Naive thymus-derived CD8-positive, alpha-beta T cell (primary cell): ENCODE results near the gene PCDHGB6. TPM values are rescaled to one million over a fixed set of nuclear protein-coding genes. Genes with fewer than 3 reads are reported as not detected.

Experiments
- polyA plus RNA-seq, 3 donors: library from polyadenylated mRNA; unstranded; fragments of 300-500 nt; fragmentation: Illumina TruSeq; gene quantifications; one replicate each; pipeline ENCODE4 v1.2.3, GENCODE V29; 2021
- total RNA-seq, 8 experiments: library from RNA in 2 of 8; stranded (reverse) in 2 of 8; gene quantifications; one replicate each; pipeline ENCODE4 v1.2.3 and lab custom pipeline; 2021 to 2026

The PCDHGB6 gene
- total and polyA plus RNA-seq, 5 experiments from 2014 or later, result 0.13 to 0.30 (median 0.21) TPM; not detected in 2

Other genes with a start within 250 kb of the PCDHGB6 start
Only the 30 nearest of the 37 such genes appear.
- not detected for gene PCDHB10, start 215.7 kb upstream of the PCDHGB6 start, total RNA-seq
- gene PCDHB10, start 215.7 kb upstream of the PCDHGB6 start, polyA plus RNA-seq, result not detected
- not detected for gene PCDHB11, start 208.4 kb upstream of the PCDHGB6 start, total RNA-seq
- gene PCDHB11, start 208.4 kb upstream of the PCDHGB6 start, polyA plus RNA-seq, result not detected
- gene PCDHB12, start 199.3 kb upstream of the PCDHGB6 start, total RNA-seq, result not detected
- gene PCDHB12, start 199.3 kb upstream of the PCDHGB6 start, polyA plus RNA-seq, result not detected
- not detected for gene PCDHB13, start 194.1 kb upstream of the PCDHGB6 start, total RNA-seq
- not detected for gene PCDHB13, start 194.1 kb upstream of the PCDHGB6 start, polyA plus RNA-seq
- not detected for gene PCDHB14, start 184.7 kb upstream of the PCDHGB6 start, total RNA-seq
- not detected for gene PCDHB14, start 184.7 kb upstream of the PCDHGB6 start, polyA plus RNA-seq
- gene PCDHB15, start 162.6 kb upstream of the PCDHGB6 start, total RNA-seq, result not detected
- gene PCDHB15, start 162.6 kb upstream of the PCDHGB6 start, polyA plus RNA-seq, result not detected
- gene SLC25A2, start 104.0 kb upstream of the PCDHGB6 start, total RNA-seq, result 1 to 10 TPM; 2.1 to 2.5 TPM
- not detected for gene SLC25A2, start 104.0 kb upstream of the PCDHGB6 start, polyA plus RNA-seq
- gene TAF7, start 87.2 kb upstream of the PCDHGB6 start, total RNA-seq, result 100 to 1,000 TPM; 139 to 141 TPM
- gene TAF7, start 87.2 kb upstream of the PCDHGB6 start, polyA plus RNA-seq, result 100 to 1,000 TPM; 206 to 230 (median 230) TPM
- under 1 TPM; 0.38 to 0.52 TPM for gene PCDHGA1, start 77.5 kb upstream of the PCDHGB6 start, total RNA-seq
- not detected for gene PCDHGA1, start 77.5 kb upstream of the PCDHGB6 start, polyA plus RNA-seq
- gene PCDHGA2, start 69.3 kb upstream of the PCDHGB6 start, total RNA-seq, result under 1 TPM; 0.16 to 0.18 TPM
- gene PCDHGA2, start 69.3 kb upstream of the PCDHGB6 start, polyA plus RNA-seq, result not detected
- not detected for gene PCDHGA3, start 64.2 kb upstream of the PCDHGB6 start, total RNA-seq
- gene PCDHGA3, start 64.2 kb upstream of the PCDHGB6 start, polyA plus RNA-seq, result under 1 TPM in 1 of 3 donors, not detected in 2; 0.06 TPM
- gene PCDHGB1, start 57.9 kb upstream of the PCDHGB6 start, total RNA-seq, result under 1 TPM in 1 of 2 experiments, not detected in 1; 0.19 TPM
- gene PCDHGB1, start 57.9 kb upstream of the PCDHGB6 start, polyA plus RNA-seq, result not detected
- gene PCDHGA4, start 53.0 kb upstream of the PCDHGB6 start, total RNA-seq, result under 1 TPM; 0.11 to 0.34 TPM
- not detected for gene PCDHGA4, start 53.0 kb upstream of the PCDHGB6 start, polyA plus RNA-seq
- gene PCDHGB2, start 48.0 kb upstream of the PCDHGB6 start, total RNA-seq, result under 1 TPM; 0.47 to 0.81 TPM
- under 1 TPM in 1 of 3 donors, not detected in 2; 0.06 TPM for gene PCDHGB2, start 48.0 kb upstream of the PCDHGB6 start, polyA plus RNA-seq
- gene PCDHGA5, start 43.9 kb upstream of the PCDHGB6 start, total RNA-seq, result under 1 TPM; 0.13 to 0.30 TPM
- gene PCDHGA5, start 43.9 kb upstream of the PCDHGB6 start, polyA plus RNA-seq, result not detected
- gene PCDHGB3, start 37.8 kb upstream of the PCDHGB6 start, total RNA-seq, result under 1 TPM; 0.55 to 0.71 TPM
- under 1 TPM in 2 of 3 donors, not detected in 1; 0.10 to 0.22 TPM for gene PCDHGB3, start 37.8 kb upstream of the PCDHGB6 start, polyA plus RNA-seq
- gene PCDHGA6, start 34.1 kb upstream of the PCDHGB6 start, total RNA-seq, result under 1 TPM; 0.60 to 0.68 TPM
- under 1 TPM in 1 of 3 donors, not detected in 2; 0.05 TPM for gene PCDHGA6, start 34.1 kb upstream of the PCDHGB6 start, polyA plus RNA-seq
- under 1 TPM; 0.33 to 0.42 TPM for gene PCDHGA7, start 25.3 kb upstream of the PCDHGB6 start, total RNA-seq
- gene PCDHGA7, start 25.3 kb upstream of the PCDHGB6 start, polyA plus RNA-seq, result not detected
- under 1 TPM; 0.13 to 0.25 TPM for gene PCDHGB4, start 20.3 kb upstream of the PCDHGB6 start, total RNA-seq
- under 1 TPM in 1 of 3 donors, not detected in 2; 0.23 TPM for gene PCDHGB4, start 20.3 kb upstream of the PCDHGB6 start, polyA plus RNA-seq
- under 1 TPM; 0.16 to 0.22 TPM for gene PCDHGA8, start 15.4 kb upstream of the PCDHGB6 start, total RNA-seq
- gene PCDHGA8, start 15.4 kb upstream of the PCDHGB6 start, polyA plus RNA-seq, result not detected
- under 1 TPM; 0.33 to 0.47 TPM for gene PCDHGB5, start 10.1 kb upstream of the PCDHGB6 start, total RNA-seq
- gene PCDHGB5, start 10.1 kb upstream of the PCDHGB6 start, polyA plus RNA-seq, result under 1 TPM; 0.24 to 0.42 (median 0.24) TPM
- gene PCDHGA9, start 5.2 kb upstream of the PCDHGB6 start, total RNA-seq, result under 1 TPM; 0.13 to 0.19 TPM
- gene PCDHGA9, start 5.2 kb upstream of the PCDHGB6 start, polyA plus RNA-seq, result under 1 TPM in 1 of 3 donors, not detected in 2; 0.14 TPM
- under 1 TPM; 0.31 to 0.41 TPM for gene PCDHGA10, start 5.0 kb downstream of the PCDHGB6 start, total RNA-seq
- not detected for gene PCDHGA10, start 5.0 kb downstream of the PCDHGB6 start, polyA plus RNA-seq
- under 1 TPM; 0.16 to 0.25 TPM for gene PCDHGB7, start 9.7 kb downstream of the PCDHGB6 start, total RNA-seq
- gene PCDHGB7, start 9.7 kb downstream of the PCDHGB6 start, polyA plus RNA-seq, result not detected
- under 1 TPM; 0.10 to 0.36 TPM for gene PCDHGA11, start 13.0 kb downstream of the PCDHGB6 start, total RNA-seq
- not detected for gene PCDHGA11, start 13.0 kb downstream of the PCDHGB6 start, polyA plus RNA-seq
- gene PCDHGA12, start 22.5 kb downstream of the PCDHGB6 start, total RNA-seq, result under 1 TPM in 1 of 2 experiments, not detected in 1; 0.22 TPM
- under 1 TPM in 2 of 3 donors, not detected in 1; 0.06 to 0.07 TPM for gene PCDHGA12, start 22.5 kb downstream of the PCDHGB6 start, polyA plus RNA-seq
- gene PCDHGC3, start 67.9 kb downstream of the PCDHGB6 start, total RNA-seq, result not detected
- gene PCDHGC3, start 67.9 kb downstream of the PCDHGB6 start, polyA plus RNA-seq, result under 1 TPM in 2 of 3 donors, not detected in 1; 0.18 to 0.25 TPM
- gene PCDHGC4, start 77.0 kb downstream of the PCDHGB6 start, total RNA-seq, result not detected
- gene PCDHGC4, start 77.0 kb downstream of the PCDHGB6 start, polyA plus RNA-seq, result not detected
- not detected for gene PCDHGC5, start 81.1 kb downstream of the PCDHGB6 start, total RNA-seq
- gene PCDHGC5, start 81.1 kb downstream of the PCDHGB6 start, polyA plus RNA-seq, result not detected
- 100 to 1,000 TPM; 171 to 183 TPM for gene DIAPH1, start 211.0 kb downstream of the PCDHGB6 start, total RNA-seq
- 100 to 1,000 TPM in 1 of 3 donors, 10 to 100 TPM in 2; 87.4 to 105 (median 92.9) TPM for gene DIAPH1, start 211.0 kb downstream of the PCDHGB6 start, polyA plus RNA-seq